ENCODE measurements around the gene ARFIP1. TPM values are rescaled to one million over a fixed set of nuclear protein-coding genes. Genes with fewer than 3 reads are reported as not detected.

The ARFIP1 gene
- polyA plus RNA-seq, 1 donor from 2014 or later = 35.1 TPM

- Histone ChIP-seq H2AFZ (ENCODE audit: low read depth, low read length) (no peak overlapping the region), H3K9me3 (ENCODE audit: low read length) (no peaks in the 10 kb centered on the region), H3K27me3 (ENCODE audit: insufficient read depth, low read depth, low read length) (no peaks in the 10 kb centered on the region), H3K4me3 (ENCODE audit: low read length) (no peak overlapping the region), H3K9me2 (ENCODE audit: insufficient read depth, low read length) (no peaks in the 10 kb centered on the region), H4K20me1 (ENCODE audit: insufficient read depth) (no peaks in the 10 kb centered on the region), H3K27ac (ENCODE audit: low read length) (no peak overlapping the region), H3K36me3 (ENCODE audit: insufficient read depth, low read length) (no peaks in the 10 kb centered on the region), H3K79me2 (replicated peaks; ENCODE audit: insufficient read depth, low read length) (peaks cover 19% of the 10 kb centered on the region), H3F3A (ENCODE audit: insufficient read depth, low read length, poor library complexity, severe bottlenecking) (no peaks in the 10 kb centered on the region), H3K4me2 (ENCODE audit: low read length) (no peak overlapping the region), H3K9ac (ENCODE audit: low read length) (no peak overlapping the region)
- TF ChIP-seq MXI1 (conservative IDR thresholded peaks at IDR 0.05; ENCODE audit: poor library complexity, severe bottlenecking) (no peak), EP300 (conservative IDR thresholded peaks at IDR 0.05; ENCODE audit: poor library complexity, severe bottlenecking) (no peak), TAF1 (IDR thresholded peaks at IDR 0.05; ENCODE audit: low read depth) (no peak), EZH2 (IDR thresholded peaks at IDR 0.05; ENCODE audit: borderline replicate concordance, insufficient read depth, low read length, poor library complexity, severe bottlenecking) (no peak), REST (IDR thresholded peaks at IDR 0.05; ENCODE audit: borderline replicate concordance) (no peak), CTCF (IDR thresholded peaks at IDR 0.05; ENCODE audit: poor library complexity, severe bottlenecking) (no peak), RAD21 (conservative IDR thresholded peaks at IDR 0.05) (no peak), SMC3 (conservative IDR thresholded peaks at IDR 0.05; ENCODE audit: poor library complexity) (no peak), POLR2AphosphoS5 (IDR thresholded peaks at IDR 0.05) (no peak)
These were observed 7.8 kb upstream of the ARFIP1 start for GRCh38 chr4:152771741-152772533.

GRCh38 chr4:152773339-152773738 is 6.4 kb upstream of the ARFIP1 start:
- no peak overlapping the region for H3K4me2 ChIP-seq (ENCODE audit: low read length)
- no peak overlapping the region for H3K27ac ChIP-seq (ENCODE audit: low read length)
- no peaks in the 10 kb centered on the region for H3F3A ChIP-seq (ENCODE audit: insufficient read depth, low read length, poor library complexity, severe bottlenecking)
- H3K36me3 ChIP-seq (ENCODE audit: insufficient read depth, low read length) = no peaks in the 10 kb centered on the region
- no peaks in the 10 kb centered on the region for H3K9me3 ChIP-seq (ENCODE audit: low read length)
- H3K9ac ChIP-seq (ENCODE audit: low read length) = no peak overlapping the region
- H3K27me3 ChIP-seq (ENCODE audit: insufficient read depth, low read depth, low read length) = no peaks in the 10 kb centered on the region
- H3K9me2 ChIP-seq (ENCODE audit: insufficient read depth, low read length) = no peaks in the 10 kb centered on the region
- H4K20me1 ChIP-seq (ENCODE audit: insufficient read depth) = no peaks in the 10 kb centered on the region
- TF ChIP-seq TAF1 (IDR thresholded peaks at IDR 0.05; ENCODE audit: low read depth) (no peak), REST (IDR thresholded peaks at IDR 0.05; ENCODE audit: borderline replicate concordance) (no peak), RAD21 (conservative IDR thresholded peaks at IDR 0.05) (no peak), MXI1 (conservative IDR thresholded peaks at IDR 0.05; ENCODE audit: poor library complexity, severe bottlenecking) (no peak), CTCF (IDR thresholded peaks at IDR 0.05; ENCODE audit: poor library complexity, severe bottlenecking) (no peak)
- no peak overlapping the region for H3K4me3 ChIP-seq (ENCODE audit: low read length)
- peaks cover 32% of the 10 kb centered on the region for H3K79me2 ChIP-seq (replicated peaks; ENCODE audit: insufficient read depth, low read length)
- no peak overlapping the region for H2AFZ ChIP-seq (ENCODE audit: low read depth, low read length)
